Mesendoderm (in vitro differentiated cells): ENCODE results near the gene RAB6B.

Source experiments
- DNase-seq: peaks from one replicate; pipeline ENCODE4 v3.0.0; 2013
- H2AK5ac ChIP-seq: 2 replicates; pipeline ENCODE4 v1.6.1; 2013; ENCODE audit warnings: low read length, inconsistent platforms
- H2BK120ac ChIP-seq: 2 replicates; pipeline ENCODE4 v1.6.1; 2013; ENCODE audit warnings: low read depth, mild to moderate bottlenecking, low read length, moderate library complexity, mixed read lengths
- H2BK15ac ChIP-seq: replicated peaks from 2 replicates; pipeline ENCODE4 v1.6.1; 2013; ENCODE audit warnings: low read depth, mild to moderate bottlenecking, moderate library complexity
- H2BK5ac ChIP-seq: 2 replicates; pipeline ENCODE4 v1.6.1; 2013; ENCODE audit warnings: low read length, inconsistent platforms
- H3K18ac ChIP-seq: 2 replicates; pipeline ENCODE4 v1.6.1; 2013; ENCODE audit warnings: mild to moderate bottlenecking, low read length, mixed read lengths
- H3K23ac ChIP-seq: one replicate; pipeline ENCODE4 v1.6.1; 2013; ENCODE audit warnings: low read length
- H3K27ac ChIP-seq: 2 replicates; pipeline ENCODE4 v1.5.1; 2013; ENCODE audit warnings: low read depth, mild to moderate bottlenecking, inconsistent platforms, low read length, moderate library complexity
- H3K27me3 ChIP-seq: 2 replicates; pipeline ENCODE4 v1.6.1; 2013; ENCODE audit warnings: low read length, control low read depth, mild to moderate bottlenecking, inconsistent platforms; ENCODE audit not compliant: insufficient read depth, poor library complexity
- H3K36me3 ChIP-seq: 2 replicates; pipeline ENCODE4 v1.6.1; 2013; ENCODE audit warnings: low read length, inconsistent platforms; ENCODE audit not compliant: control insufficient read depth, insufficient read depth
- H3K4ac ChIP-seq: one replicate; pipeline ENCODE4 v1.6.1; 2013; ENCODE audit warnings: low read depth, mild to moderate bottlenecking, low read length, moderate library complexity
- H3K4me1 ChIP-seq: 2 replicates; pipeline ENCODE4 v1.6.1; 2013; ENCODE audit warnings: low read depth, low read length, inconsistent platforms; ENCODE audit not compliant: control insufficient read depth
- H3K4me2 ChIP-seq: 2 replicates; pipeline ENCODE4 v1.6.1; 2013; ENCODE audit warnings: low read length
- H3K4me3 ChIP-seq: 2 replicates; pipeline ENCODE4 v1.5.1; 2013; ENCODE audit warnings: mild to moderate bottlenecking, low read length
- H3K56ac ChIP-seq: one replicate; pipeline ENCODE4 v1.6.1; 2013; ENCODE audit warnings: low read length
- H3K79me1 ChIP-seq: 2 replicates; pipeline ENCODE4 v1.6.1; 2013; ENCODE audit warnings: low read length, inconsistent platforms
- H3K79me2 ChIP-seq: 2 replicates; pipeline ENCODE4 v1.6.1; 2013; ENCODE audit warnings: mild to moderate bottlenecking, low read length; ENCODE audit not compliant: control insufficient read depth, insufficient read depth
- H3K9ac ChIP-seq: 2 replicates; pipeline ENCODE4 v1.6.1; 2013; ENCODE audit warnings: low read length, inconsistent platforms
- H4K5ac ChIP-seq: one replicate; pipeline ENCODE4 v1.6.1; 2013; ENCODE audit warnings: low read length
- H4K8ac ChIP-seq: one replicate; pipeline ENCODE4 v1.6.1; 2013; ENCODE audit warnings: low read depth, mild to moderate bottlenecking, control low read depth, low read length, moderate library complexity
- WGBS: extraction: QIAGEN DNeasy Blood & Tissue Kit; methylation state at CpG from one replicate; pipeline ENCODE4 v1.1.7; 2013; ENCODE audit warnings: low lambda C conversion rate, missing lambda C conversion rate; ENCODE audit not compliant: insufficient coverage; ENCODE audit errors: extremely low coverage; 5-methylcytosine and 5-hydroxymethylcytosine counted together

Gene RAB6B

DNA sequence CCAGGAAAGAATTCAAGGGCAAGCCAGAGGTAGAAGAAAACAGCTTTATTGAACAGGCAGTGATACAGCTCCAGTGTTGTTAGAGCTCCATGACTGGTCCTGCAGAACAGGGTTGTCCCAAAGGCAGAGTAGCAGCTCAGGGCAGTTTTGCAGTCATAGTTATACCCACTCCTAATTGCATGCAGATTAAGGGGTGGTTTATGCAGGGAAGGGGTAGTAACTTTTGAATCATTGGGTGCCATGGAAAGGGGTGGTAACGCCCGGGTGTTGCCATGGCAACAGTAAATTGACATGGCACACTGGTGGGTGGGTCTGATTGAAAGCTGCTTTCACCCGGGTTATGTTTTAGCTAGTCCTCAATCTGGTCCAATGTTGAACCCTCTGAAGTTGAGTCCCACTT, 9.7 kb upstream of the RAB6B start:
- Histone ChIP-seq H4K8ac (no peak overlapping the region), H3K79me1 (no peaks in the 10 kb centered on the region), H2BK120ac (no peak overlapping the region), H3K4me1 (no peaks in the 10 kb centered on the region), H3K4ac (no peak overlapping the region), H3K56ac (no peak overlapping the region), H3K9ac (no peak overlapping the region), H3K4me2 (no peak overlapping the region), H2AK5ac (no peak overlapping the region), H3K18ac (no peak overlapping the region), H3K36me3 (no peaks in the 10 kb centered on the region), H4K5ac (no peak overlapping the region), H3K79me2 (no peaks in the 10 kb centered on the region), H3K4me3 (no peak overlapping the region), H3K27me3 (no peaks in the 10 kb centered on the region), H3K27ac (no peak overlapping the region), H2BK15ac (no peak overlapping the region), H2BK5ac (no peak overlapping the region), H3K23ac (no peak overlapping the region)
- peak; percentile 28 for DNase-seq
- no CpG with 5 or more reads among the region's 3 CpGs for WGBS

DNA sequence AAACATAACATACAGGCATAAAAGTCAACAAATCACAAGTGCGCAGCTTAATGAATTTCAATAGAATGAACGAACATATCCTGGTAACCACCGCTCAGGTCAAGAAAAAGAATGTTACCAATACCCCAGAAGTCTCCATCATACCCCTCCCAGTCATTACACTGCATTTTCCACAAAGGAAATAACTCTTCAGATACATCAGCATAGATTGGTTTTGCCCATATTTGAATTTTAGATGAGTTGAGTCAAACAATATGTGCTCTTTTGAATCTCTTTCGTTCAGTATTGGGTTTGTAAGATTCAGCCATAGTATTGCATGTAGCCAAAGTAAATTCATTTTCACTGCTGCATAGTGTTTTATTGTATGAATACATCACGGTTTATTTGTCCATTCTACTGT, 6.2 kb upstream of the RAB6B start:
- H4K8ac ChIP-seq = no peak overlapping the region
- no peak overlapping the region for H2BK15ac ChIP-seq
- no peaks in the 10 kb centered on the region for H3K79me1 ChIP-seq
- no peak overlapping the region for H3K23ac ChIP-seq
- no peak overlapping the region for H2AK5ac ChIP-seq
- no peak for DNase-seq
- no peak overlapping the region for H3K4ac ChIP-seq
- no peak overlapping the region for H3K4me2 ChIP-seq
- no CpG with 5 or more reads among the region's 5 CpGs for WGBS
- no peak overlapping the region for H2BK5ac ChIP-seq
- H3K79me2 ChIP-seq = no peaks in the 10 kb centered on the region
- peaks cover 4% of the 10 kb centered on the region for H3K27me3 ChIP-seq
- no peak overlapping the region for H2BK120ac ChIP-seq
- H3K36me3 ChIP-seq = no peaks in the 10 kb centered on the region
- H3K18ac ChIP-seq = no peak overlapping the region
- H3K4me1 ChIP-seq = no peaks in the 10 kb centered on the region
- no peak overlapping the region for H4K5ac ChIP-seq
- no peak overlapping the region for H3K4me3 ChIP-seq
- H3K56ac ChIP-seq = no peak overlapping the region
- no peak overlapping the region for H3K9ac ChIP-seq
- no peak overlapping the region for H3K27ac ChIP-seq

DNA sequence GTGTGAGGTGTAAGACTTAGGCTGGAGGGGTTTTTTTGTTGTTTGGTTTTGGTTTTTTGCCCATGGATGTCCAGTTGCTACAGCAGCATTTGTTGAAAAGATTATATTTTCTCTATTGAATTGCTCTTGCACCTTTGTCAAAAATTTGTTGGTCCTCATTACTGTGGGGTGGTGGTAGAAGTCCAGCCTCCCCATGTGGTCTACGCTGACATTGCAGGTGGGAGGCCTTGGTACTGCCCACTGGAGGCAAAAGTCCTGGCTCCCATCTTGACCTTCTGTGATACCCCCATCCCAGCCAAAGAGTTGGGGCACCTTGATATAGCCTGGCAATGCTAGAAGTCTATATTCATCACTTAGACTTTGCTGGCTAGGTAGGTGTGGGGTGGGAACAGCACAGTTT, 5.4 kb upstream of the RAB6B start:
- no peak overlapping the region for H3K9ac ChIP-seq
- H3K36me3 ChIP-seq = no peaks in the 10 kb centered on the region
- no peak overlapping the region for H3K23ac ChIP-seq
- H4K5ac ChIP-seq = no peak overlapping the region
- no peak overlapping the region for H3K4ac ChIP-seq
- H4K8ac ChIP-seq = no peak overlapping the region
- no CpG with 5 or more reads among the region's 1 CpG for WGBS
- peak; percentile 30 for DNase-seq
- no peak overlapping the region for H3K18ac ChIP-seq
- no peak overlapping the region for H3K27ac ChIP-seq
- H3K4me1 ChIP-seq = no peaks in the 10 kb centered on the region
- no peak overlapping the region for H2BK15ac ChIP-seq
- H3K79me2 ChIP-seq = no peaks in the 10 kb centered on the region
- H2AK5ac ChIP-seq = no peak overlapping the region
- no peak overlapping the region for H3K4me2 ChIP-seq
- no peaks in the 10 kb centered on the region for H3K79me1 ChIP-seq
- no peak overlapping the region for H3K56ac ChIP-seq
- H2BK5ac ChIP-seq = no peak overlapping the region
- peaks cover 11% of the 10 kb centered on the region for H3K27me3 ChIP-seq
- H2BK120ac ChIP-seq = no peak overlapping the region
- H3K4me3 ChIP-seq = no peak overlapping the region

DNA sequence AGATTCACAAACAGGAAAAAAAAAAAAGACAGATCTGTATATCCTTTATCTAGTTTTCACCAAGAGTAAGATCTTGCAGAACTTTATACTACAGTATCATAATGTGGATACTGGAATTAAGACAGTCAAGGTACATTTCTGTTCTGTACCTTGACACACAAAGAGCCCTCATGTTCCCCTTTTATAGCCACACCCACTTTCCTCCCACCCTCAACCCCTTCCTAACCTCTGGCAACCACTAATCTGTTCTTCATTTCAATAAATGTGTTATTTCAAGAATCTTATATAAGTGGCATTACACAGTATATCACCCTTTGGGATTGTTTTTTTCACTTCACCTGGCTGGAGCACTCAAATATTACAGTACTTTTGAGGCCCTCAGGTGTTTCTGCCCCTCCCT, 3.6 kb upstream of the RAB6B start:
- no peak for DNase-seq
- Histone ChIP-seq H2BK5ac (no peak overlapping the region), H3K79me1 (no peaks in the 10 kb centered on the region), H3K4me3 (no peak overlapping the region), H3K18ac (no peak overlapping the region), H3K27ac (no peak overlapping the region), H3K79me2 (no peaks in the 10 kb centered on the region), H3K4me1 (no peaks in the 10 kb centered on the region), H2AK5ac (no peak overlapping the region), H2BK15ac (no peak overlapping the region), H4K5ac (no peak overlapping the region), H3K4ac (no peak overlapping the region), H3K36me3 (no peaks in the 10 kb centered on the region), H2BK120ac (no peak overlapping the region), H4K8ac (no peak overlapping the region), H3K56ac (no peak overlapping the region), H3K9ac (no peak overlapping the region), H3K4me2 (no peak overlapping the region), H3K27me3 (peaks cover 11% of the 10 kb centered on the region), H3K23ac (no peak overlapping the region)

DNA sequence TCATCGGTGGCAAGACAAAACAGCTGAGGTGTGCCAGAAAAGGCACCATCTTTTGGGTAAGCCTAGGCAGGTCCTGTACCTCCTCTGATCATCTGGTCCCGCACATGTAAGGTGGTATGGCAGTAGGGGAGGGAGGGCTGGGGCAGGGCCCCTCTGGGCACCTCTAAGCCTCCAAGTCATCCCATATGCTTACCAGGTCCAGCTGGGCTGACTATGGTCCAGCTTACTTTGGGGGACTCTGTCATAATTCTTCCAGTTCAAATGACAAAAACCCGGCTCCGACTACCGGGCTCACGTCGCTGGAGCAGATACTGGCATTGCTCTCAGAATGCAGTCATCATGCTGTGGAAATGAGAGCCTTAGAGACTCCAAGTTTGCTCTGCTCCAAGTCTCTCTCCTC, 1.9 kb upstream of the RAB6B start:
- Histone ChIP-seq H3K4me2 (no peak overlapping the region), H3K79me2 (no peaks in the 10 kb centered on the region), H3K18ac (no peak overlapping the region), H3K79me1 (no peaks in the 10 kb centered on the region), H4K8ac (no peak overlapping the region), H3K23ac (no peak overlapping the region), H3K4me3 (no peak overlapping the region), H3K4me1 (no peaks in the 10 kb centered on the region), H3K4ac (no peak overlapping the region), H4K5ac (no peak overlapping the region), H3K56ac (no peak overlapping the region), H2BK15ac (no peak overlapping the region), H3K9ac (no peak overlapping the region), H3K27me3 (peaks cover 11% of the 10 kb centered on the region), H3K36me3 (no peaks in the 10 kb centered on the region), H2AK5ac (no peak overlapping the region), H2BK120ac (no peak overlapping the region), H2BK5ac (no peak overlapping the region), H3K27ac (no peak overlapping the region)
- no peak for DNase-seq
- no CpG with 5 or more reads among the region's 7 CpGs for WGBS

DNA sequence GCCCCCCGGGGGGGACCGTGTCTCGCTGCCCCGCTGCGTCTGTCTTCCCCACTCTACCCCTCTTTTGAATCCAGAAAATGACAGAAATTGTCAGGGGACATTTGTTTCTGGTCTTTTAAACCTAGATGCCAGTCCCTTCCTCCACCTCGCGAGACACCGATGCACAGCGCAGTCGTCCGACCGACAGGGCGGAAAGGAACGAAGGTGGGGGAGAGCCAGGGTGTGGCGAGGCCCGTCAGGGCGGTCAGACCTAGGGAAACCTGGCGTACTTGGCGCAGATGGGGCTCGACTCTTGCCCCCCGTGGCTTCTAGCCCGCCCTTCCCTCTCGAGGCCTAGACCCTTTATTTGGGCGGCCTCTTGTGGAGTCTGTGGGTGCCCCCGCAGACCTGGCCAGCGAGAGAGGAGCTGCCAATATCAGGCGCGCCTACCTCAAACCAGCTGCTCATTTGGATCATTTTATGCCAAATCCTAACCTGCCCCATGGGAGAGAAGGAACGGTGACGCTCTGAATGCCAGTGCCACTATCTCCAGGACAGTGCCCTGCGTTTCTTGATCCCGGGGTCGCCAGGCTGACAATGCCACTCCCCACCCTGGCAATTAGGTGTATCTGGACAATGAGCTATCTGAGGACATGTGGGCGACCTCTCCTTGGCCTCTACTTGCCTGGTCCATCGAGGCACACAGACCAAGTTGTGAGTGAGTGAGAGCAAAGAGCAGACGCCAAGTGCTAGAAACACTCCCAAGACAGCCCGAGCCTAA, 500 bp upstream of the RAB6B start:
- peak overlapping the region; percentile 66 for H3K4me2 ChIP-seq
- no peak overlapping the region for H3K27ac ChIP-seq
- no peaks in the 10 kb centered on the region for H3K79me2 ChIP-seq
- no peaks in the 10 kb centered on the region for H3K79me1 ChIP-seq
- peak overlapping the region; percentile 21 for H3K4me3 ChIP-seq
- H2BK5ac ChIP-seq = no peak overlapping the region
- no peaks in the 10 kb centered on the region for H3K4me1 ChIP-seq
- DNase-seq = peak; percentile 38
- no peak overlapping the region for H2BK120ac ChIP-seq
- no peaks in the 10 kb centered on the region for H3K36me3 ChIP-seq
- H3K18ac ChIP-seq = no peak overlapping the region
- WGBS = no CpG with 5 or more reads among the region's 37 CpGs
- peak overlapping the region; percentile 54 for H3K9ac ChIP-seq
- H3K4ac ChIP-seq = no peak overlapping the region
- H3K56ac ChIP-seq = peak overlapping the region; percentile 86
- no peak overlapping the region for H3K23ac ChIP-seq
- no peak overlapping the region for H4K8ac ChIP-seq
- peaks cover 11% of the 10 kb centered on the region for H3K27me3 ChIP-seq
- H2BK15ac ChIP-seq = no peak overlapping the region
- no peak overlapping the region for H2AK5ac ChIP-seq
- no peak overlapping the region for H4K5ac ChIP-seq
